ENCODE measurements around the gene SYNPO.

The SYNPO gene, protein sequence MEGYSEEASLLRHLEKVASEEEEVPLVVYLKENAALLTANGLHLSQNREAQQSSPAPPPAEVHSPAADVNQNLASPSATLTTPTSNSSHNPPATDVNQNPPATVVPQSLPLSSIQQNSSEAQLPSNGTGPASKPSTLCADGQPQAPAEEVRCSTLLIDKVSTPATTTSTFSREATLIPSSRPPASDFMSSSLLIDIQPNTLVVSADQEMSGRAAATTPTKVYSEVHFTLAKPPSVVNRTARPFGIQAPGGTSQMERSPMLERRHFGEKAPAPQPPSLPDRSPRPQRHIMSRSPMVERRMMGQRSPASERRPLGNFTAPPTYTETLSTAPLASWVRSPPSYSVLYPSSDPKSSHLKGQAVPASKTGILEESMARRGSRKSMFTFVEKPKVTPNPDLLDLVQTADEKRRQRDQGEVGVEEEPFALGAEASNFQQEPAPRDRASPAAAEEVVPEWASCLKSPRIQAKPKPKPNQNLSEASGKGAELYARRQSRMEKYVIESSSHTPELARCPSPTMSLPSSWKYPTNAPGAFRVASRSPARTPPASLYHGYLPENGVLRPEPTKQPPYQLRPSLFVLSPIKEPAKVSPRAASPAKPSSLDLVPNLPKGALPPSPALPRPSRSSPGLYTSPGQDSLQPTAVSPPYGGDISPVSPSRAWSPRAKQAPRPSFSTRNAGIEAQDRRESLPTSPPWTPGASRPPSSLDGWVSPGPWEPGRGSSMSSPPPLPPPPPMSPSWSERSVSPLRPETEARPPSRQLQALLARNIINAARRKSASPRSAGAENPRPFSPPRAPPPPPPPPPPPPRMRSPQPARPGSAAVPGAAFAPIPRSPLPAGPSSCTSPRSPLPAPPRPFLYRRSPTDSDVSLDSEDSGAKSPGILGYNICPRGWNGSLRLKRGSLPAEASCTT

DNA sequence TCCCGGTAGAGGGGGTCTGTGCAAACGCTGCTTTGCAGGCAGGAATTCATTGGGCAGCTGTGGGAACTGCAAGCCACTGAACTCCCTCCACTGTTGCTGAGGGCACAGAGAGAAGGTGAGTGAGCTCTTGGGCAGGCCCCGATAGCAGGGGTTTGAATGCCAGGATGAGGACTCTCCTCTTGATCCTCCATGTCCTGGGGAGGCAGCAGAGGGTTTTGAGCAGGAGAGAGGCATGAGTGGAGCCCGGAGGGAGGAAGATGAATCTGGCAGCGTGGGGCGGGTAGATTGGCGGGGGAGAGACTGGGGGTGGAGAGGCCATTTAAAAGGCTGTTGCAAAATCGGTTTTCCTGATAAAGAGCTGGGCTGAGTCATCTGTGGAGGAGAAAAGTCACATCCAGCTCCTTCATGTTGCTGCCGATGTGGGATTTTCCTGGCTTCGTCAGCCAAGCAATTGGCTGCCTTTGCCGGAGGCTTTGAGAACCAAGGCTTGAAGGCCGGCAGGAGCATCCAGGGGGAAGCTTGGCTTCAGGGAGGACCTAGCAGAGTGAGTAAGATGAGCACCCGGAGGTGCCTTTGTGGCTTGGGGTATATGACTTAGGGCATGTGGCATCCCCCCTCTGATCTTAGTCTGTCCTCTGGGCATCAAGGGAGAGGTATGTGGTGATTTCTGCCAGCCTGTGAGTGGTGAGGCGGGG lies at the start of gene SYNPO:
SYNPO (plus strand) TSS at position 350 of the 695 bp plus-strand sequence. CDS start 7,616 bp downstream, outside the sequence.
- no peaks in the 10 kb centered on the region for H3K27me3 Mint-ChIP-seq
- ATAC-seq (replicated peaks) (no peak), DNase-seq (no peak)
- peaks cover 9 to 12% of the 10 kb centered on the region in 2 donors for H3K4me1 Mint-ChIP-seq
- H3K27ac Mint-ChIP-seq = no peak within 1 kb of the TSS
- no peaks in the 10 kb centered on the region for H3K9me3 Mint-ChIP-seq
- H3K36me3 Mint-ChIP-seq = peaks cover 0 to 17% of the 10 kb centered on the region in 2 donors
- no peak within 1 kb of the TSS for H3K4me3 Mint-ChIP-seq

DNA sequence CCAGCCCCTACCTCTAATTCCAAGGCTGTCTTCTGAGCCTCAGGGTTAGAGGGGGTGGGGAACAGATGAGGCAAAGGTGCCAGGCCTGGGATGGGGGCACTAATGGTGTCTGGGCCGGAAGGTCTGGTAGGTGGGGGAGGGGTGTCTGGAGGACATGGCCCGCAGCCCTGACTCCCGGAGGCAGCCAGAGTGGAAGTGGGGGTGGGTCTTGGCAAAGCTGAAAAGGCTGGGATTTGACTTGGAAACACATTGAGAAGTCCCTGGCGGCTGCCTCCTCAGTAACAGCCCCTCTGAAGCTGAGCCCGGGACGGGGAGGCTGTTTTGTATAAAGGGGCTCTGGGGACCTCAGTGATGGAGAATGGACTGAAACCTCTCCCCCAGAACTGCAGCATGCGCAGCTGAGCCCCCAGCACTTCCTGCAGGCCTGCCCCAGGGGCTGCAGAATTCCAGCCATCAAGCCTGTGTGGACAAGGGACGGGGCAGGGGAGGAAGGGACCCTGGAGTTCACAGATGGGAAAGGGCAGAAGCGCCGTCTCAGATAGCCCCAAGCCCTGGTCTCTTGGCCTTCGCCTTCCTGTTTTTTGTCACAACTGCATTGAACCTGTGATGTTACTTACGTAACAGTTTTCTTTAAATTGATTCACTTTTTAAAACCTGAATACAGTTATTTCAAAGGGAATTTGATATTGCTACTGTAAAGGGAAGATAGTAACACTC lies 49.3 kb upstream of the SYNPO start:
- Mint-ChIP-seq H3K4me3 (no peak overlapping the region), H3K4me1 (peaks cover 2 to 3% of the 10 kb centered on the region in 2 donors), H3K27me3 (no peaks in the 10 kb centered on the region), H3K9me3 (no peaks in the 10 kb centered on the region), H3K27ac (no peak overlapping the region), H3K36me3 (no peaks in the 10 kb centered on the region)
- ATAC-seq (replicated peaks) (no peak), DNase-seq (no peak)

DNA sequence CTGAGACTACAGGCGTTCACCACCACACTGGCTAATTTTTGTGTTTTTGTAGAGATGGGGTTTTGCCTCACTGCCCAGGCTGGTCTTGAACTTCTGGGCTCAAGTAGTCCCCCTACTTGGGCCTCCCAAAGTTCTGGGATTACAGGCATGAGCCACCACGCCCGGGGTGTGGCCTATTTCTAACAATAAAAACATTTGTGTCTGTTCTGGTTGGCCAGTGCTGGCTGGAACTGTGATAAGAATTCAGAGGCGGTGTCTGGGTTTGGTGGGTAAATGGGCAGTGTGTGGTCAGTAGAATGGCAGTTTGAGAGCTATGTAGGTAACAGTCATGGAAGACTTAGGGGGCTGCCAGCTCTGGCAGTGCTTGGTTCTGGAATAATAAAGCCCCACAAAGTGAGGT lies 46.9 kb upstream of the SYNPO start:
- Mint-ChIP-seq H3K27ac (no peak overlapping the region), H3K36me3 (no peaks in the 10 kb centered on the region), H3K4me3 (no peak overlapping the region), H3K4me1 (peaks cover 12 to 19% of the 10 kb centered on the region in 2 donors), H3K27me3 (no peaks in the 10 kb centered on the region), H3K9me3 (no peaks in the 10 kb centered on the region)
- no peak for DNase-seq
- ATAC-seq (replicated peaks) = no peak

DNA sequence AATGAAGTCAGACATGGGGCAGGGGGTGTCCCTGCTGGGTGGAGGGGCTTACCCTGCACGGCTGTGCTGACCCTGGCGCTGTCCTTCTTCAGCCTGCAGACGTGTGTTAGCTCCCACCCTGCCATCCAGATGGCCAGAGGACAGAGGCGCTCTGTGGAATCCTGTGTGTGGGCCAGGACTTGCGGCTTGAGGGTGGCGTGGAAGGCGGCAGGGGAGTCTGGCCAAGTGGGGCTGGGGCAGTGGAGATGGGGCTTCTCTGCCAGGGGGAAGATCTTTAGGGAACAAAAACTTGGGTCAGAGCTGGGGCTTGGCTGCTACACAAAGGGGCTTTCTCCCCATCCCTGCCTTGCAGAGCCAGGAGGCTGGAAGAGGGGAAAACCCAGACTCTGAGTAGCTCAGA lies 46.5 kb upstream of the SYNPO start:
- ATAC-seq (replicated peaks) = no peak

DNA sequence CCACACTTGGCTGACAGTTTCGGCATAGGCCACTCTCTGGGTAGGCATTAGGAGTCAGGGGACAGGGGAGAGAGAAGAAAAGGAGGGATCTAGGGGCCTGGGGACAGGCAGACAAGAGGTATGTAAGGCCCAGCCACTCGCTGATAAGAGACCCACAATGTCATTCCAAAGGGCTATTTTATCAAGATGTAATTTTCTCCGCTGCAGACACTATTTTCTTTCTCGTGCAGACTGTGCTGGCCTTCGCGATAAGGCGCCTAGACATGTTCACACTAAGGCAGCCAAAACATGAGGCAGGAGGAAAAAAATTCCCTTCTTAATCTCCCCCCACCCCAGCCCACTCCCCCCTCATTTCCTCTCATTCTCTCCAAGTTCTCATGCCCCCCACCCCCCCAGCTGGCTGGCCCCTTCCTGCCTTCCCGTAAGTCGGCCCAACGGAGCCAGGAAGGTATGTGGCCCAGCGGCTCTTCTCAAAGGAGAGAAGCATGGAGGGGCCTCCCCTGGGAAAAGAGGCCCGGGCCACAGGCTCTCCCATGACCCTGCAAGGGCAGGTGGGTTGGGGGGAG lies 44.9 kb upstream of the SYNPO start:
- Mint-ChIP-seq H3K36me3 (no peaks in the 10 kb centered on the region), H3K9me3 (no peaks in the 10 kb centered on the region), H3K4me3 (no peak overlapping the region), H3K27me3 (no peaks in the 10 kb centered on the region), H3K4me1 (peaks cover 12 to 19% of the 10 kb centered on the region in 2 donors), H3K27ac (no peak overlapping the region)
- DNase-seq = no peak
- no peak for ATAC-seq (replicated peaks)

More for the DNA sequence above, 46.5 kb upstream of the SYNPO start:
- DNase-seq = no peak
- H3K27ac Mint-ChIP-seq = no peak overlapping the region
- no peaks in the 10 kb centered on the region for H3K9me3 Mint-ChIP-seq
- no peaks in the 10 kb centered on the region for H3K36me3 Mint-ChIP-seq
- H3K4me3 Mint-ChIP-seq = no peak overlapping the region
- H3K4me1 Mint-ChIP-seq = peaks cover 12 to 19% of the 10 kb centered on the region in 2 donors
- no peaks in the 10 kb centered on the region for H3K27me3 Mint-ChIP-seq

DNA sequence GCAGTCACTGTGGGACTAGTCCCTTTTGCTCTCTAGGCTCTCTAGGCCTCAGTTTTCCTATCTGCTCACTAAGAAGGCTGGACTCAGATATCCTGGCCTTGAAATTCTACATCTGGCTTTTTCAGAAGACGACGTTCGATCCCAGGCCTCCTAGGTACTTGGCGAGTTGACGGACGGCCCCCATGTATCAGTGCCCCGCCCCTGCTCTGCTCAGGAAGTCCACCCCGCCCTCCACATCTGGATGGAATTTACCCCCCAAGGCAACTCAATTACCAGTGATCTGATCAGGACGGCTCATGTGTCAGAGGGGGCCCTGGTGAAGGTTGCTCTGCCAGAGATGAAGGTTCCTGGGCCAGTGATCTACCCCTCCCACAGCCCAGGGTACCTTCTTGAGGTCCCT lies 44.1 kb upstream of the SYNPO start:
- Mint-ChIP-seq H3K27ac (no peak overlapping the region), H3K36me3 (no peaks in the 10 kb centered on the region), H3K9me3 (no peaks in the 10 kb centered on the region), H3K27me3 (no peaks in the 10 kb centered on the region), H3K4me3 (no peak overlapping the region), H3K4me1 (peaks cover 12 to 19% of the 10 kb centered on the region in 2 donors)
- DNase-seq (no peak), ATAC-seq (replicated peaks) (no peak)

DNA sequence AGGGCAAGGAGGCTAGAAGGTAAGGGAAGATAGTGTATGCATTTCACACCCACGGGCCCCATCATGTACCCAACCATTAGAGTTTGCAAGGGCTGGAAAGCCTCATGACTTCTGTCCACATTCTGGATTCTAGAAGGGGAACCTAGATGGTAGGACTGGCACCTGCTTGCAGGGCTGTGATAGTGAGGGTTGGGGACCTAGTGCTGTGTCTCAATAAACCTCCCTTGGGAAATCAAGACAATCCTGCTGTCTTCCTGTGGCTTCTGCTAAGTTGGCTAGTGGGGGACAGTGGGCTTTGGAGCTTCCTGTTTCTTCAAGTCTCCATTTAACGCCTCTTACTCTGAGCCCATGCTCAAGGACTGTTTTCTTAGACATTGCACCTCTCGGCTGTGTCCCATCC lies 43.6 kb upstream of the SYNPO start:
- peaks cover 12 to 19% of the 10 kb centered on the region in 2 donors for H3K4me1 Mint-ChIP-seq
- no peak overlapping the region for H3K27ac Mint-ChIP-seq
- DNase-seq (no peak), ATAC-seq (replicated peaks) (no peak)
- H3K36me3 Mint-ChIP-seq = no peaks in the 10 kb centered on the region
- no peaks in the 10 kb centered on the region for H3K9me3 Mint-ChIP-seq
- no peak overlapping the region for H3K4me3 Mint-ChIP-seq
- H3K27me3 Mint-ChIP-seq = no peaks in the 10 kb centered on the region

DNA sequence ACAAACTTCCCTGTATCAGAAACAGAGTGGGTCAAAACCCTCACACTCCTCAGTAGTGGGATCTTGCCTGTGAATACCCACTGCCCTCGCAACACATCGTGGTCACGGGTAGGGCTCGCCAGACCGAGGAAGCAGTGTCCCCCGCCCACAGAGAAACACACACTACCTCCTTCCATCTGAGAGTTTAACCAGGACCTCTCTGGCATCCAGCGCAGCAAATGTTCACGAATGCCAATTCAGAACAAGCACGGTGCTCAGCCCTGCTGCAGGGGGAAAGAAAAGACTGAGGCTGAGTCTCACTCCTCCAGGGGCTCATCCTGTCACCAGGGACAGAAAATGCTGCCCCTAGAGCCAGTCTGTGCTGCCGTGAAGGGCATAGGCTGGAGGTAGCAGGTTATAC lies 42.5 kb upstream of the SYNPO start:
- no peaks in the 10 kb centered on the region for H3K9me3 Mint-ChIP-seq
- H3K4me1 Mint-ChIP-seq = peaks cover 12 to 19% of the 10 kb centered on the region in 2 donors

DNA sequence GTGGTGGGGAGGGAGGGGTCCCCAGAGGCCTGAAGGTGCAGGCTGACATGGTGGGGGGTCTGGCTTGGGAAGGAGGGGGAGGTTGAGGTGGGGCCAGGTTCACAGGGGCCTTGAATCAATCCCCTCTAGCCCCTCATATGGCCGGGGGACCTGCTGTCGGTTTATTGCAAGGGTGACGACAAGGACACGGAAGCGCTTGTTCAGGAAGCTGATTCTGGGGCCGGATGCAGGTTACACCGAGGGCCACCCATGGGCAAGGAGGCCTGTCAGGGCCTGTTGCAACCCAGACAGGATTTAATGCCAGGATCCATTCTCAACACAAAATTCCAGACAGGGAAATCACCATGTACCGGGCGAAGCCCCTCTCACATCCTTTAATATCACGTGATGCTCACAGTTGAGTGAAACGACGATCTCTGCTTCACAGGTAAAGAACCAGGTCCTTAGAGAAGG lies 41.6 kb upstream of the SYNPO start:
- no peaks in the 10 kb centered on the region for H3K27me3 Mint-ChIP-seq
- H3K4me3 Mint-ChIP-seq = no peak overlapping the region
- DNase-seq = no peak
- H3K27ac Mint-ChIP-seq = no peak overlapping the region
- H3K36me3 Mint-ChIP-seq = no peaks in the 10 kb centered on the region
- ATAC-seq (replicated peaks) = no peak
- no peaks in the 10 kb centered on the region for H3K9me3 Mint-ChIP-seq
- H3K4me1 Mint-ChIP-seq = peaks cover 12 to 19% of the 10 kb centered on the region in 2 donors

More for the DNA sequence above, 42.5 kb upstream of the SYNPO start:
- no peak overlapping the region for H3K27ac Mint-ChIP-seq
- ATAC-seq (replicated peaks) (no peak), DNase-seq (no peak)
- no peaks in the 10 kb centered on the region for H3K36me3 Mint-ChIP-seq
- no peak overlapping the region for H3K4me3 Mint-ChIP-seq
- H3K27me3 Mint-ChIP-seq = no peaks in the 10 kb centered on the region

DNA sequence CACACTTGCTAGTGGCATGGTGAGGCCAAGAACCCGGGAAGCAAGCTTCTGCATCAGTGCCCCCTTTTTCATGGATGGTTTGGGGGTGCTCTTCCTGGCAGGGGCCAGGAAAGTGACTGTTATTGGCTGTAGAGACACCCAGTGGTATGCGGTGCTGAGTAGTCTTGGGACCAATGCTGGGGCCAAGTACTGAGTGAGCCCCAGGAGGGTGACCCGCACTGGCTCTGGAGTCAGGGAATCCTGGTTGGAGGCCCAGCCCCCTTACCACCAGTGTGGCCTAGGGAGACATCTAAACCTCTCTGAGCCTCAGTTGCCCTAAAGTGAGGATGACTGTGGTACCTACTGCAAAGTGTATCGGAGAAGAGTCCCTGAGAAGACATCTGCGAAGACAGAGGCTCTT lies 41.2 kb upstream of the SYNPO start:
- Mint-ChIP-seq H3K27ac (no peak overlapping the region), H3K4me3 (no peak overlapping the region), H3K4me1 (peaks cover 12 to 19% of the 10 kb centered on the region in 2 donors), H3K27me3 (no peaks in the 10 kb centered on the region), H3K9me3 (no peaks in the 10 kb centered on the region), H3K36me3 (no peaks in the 10 kb centered on the region)
- DNase-seq (no peak), ATAC-seq (replicated peaks) (no peak)

DNA sequence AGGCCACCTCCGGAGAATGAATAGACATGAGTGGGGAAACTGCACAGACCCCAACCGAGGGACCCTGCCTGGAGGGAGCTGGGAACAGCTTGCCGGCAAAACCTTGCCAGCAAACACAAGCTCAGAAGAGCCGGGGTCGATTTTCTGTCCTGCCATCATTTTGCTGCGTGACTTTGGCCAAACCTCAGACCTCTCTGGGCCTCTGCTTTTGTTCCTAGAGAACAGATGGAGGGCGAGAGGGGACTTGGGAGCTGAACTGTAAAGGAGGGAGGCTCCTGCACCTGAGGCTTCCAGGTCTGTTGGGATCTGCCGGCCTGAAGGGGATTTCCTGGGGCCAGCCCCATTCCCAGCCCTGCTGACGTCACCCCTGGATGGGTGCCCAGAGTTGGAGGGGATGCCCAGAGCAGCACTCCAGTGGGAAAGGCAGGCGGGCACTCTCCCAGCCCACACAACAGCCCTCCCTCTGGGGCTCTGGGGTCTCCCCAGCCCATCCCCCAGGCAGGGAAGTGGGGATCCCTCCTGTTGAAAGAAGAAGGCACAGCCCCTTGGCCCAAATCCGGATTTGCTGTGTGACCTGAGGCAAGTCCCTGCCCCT lies 40.4 kb upstream of the SYNPO start:
- no peaks in the 10 kb centered on the region for H3K9me3 Mint-ChIP-seq
- DNase-seq = no peak

DNA sequence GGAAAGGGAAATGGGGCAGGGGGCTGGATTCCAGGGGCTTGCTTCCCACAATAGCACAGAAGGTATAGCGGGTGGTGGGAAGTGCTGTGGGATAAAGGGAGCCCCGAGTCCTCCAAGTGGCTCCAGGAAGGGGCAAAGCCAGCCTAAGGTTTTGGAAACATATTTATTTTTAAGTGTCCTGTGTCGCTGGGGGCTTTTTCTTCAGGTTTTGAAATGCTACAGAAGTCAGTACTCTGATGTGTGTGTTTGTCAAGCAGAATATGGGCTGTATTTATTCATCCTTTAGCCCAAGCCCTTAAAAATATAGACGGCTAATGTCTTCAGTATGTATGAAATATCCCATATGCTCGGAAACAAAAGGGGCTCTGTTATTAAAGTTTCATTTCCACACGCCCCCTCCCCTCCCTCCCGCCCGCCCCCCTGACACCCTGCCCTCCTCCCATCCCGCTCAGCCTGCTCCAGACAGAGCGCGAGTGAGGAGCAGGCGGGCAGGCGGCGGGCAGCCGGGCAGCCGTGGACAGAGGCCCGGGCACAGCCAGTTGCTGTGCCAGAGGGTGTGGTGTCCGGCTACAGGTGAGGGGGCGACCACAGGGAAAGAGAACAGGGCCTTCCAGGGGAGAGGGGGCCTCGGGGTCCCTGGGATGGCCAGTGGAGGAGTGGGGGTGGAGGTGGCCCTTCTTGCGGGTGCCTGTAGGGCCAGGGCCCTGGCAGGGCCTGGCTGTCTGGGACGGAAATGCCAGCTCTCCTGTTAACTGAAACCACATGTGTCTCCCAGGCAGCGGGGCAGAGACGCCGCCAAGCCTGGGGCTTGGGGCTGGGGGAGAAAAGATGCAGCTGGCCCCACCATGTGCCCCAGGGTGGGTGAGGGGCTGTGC lies 39.6 kb upstream of the SYNPO start:
- ATAC-seq (replicated peaks) (no peak), DNase-seq (no peak)
- Mint-ChIP-seq H3K4me1 (peaks cover 12 to 19% of the 10 kb centered on the region in 2 donors), H3K4me3 (no peak overlapping the region), H3K27me3 (no peaks in the 10 kb centered on the region), H3K27ac (peak overlapping the region; percentile 66), H3K9me3 (no peaks in the 10 kb centered on the region), H3K36me3 (no peaks in the 10 kb centered on the region)

More for the DNA sequence above, 40.4 kb upstream of the SYNPO start:
- Mint-ChIP-seq H3K4me1 (peaks cover 12 to 19% of the 10 kb centered on the region in 2 donors), H3K4me3 (no peak overlapping the region), H3K27ac (no peak overlapping the region), H3K36me3 (no peaks in the 10 kb centered on the region), H3K27me3 (no peaks in the 10 kb centered on the region)
- no peak for ATAC-seq (replicated peaks)
